ENCODE data around the gene GPR32. TPM values are rescaled to one million over a fixed set of nuclear protein-coding genes. Genes with fewer than 3 reads are reported as not detected.

Gene GPR32
- total and polyA plus RNA-seq, 2 of the 8 experiments (the other 6 are each of a cell fraction or from before 2014, with no cell fraction given): not detected

DNA sequence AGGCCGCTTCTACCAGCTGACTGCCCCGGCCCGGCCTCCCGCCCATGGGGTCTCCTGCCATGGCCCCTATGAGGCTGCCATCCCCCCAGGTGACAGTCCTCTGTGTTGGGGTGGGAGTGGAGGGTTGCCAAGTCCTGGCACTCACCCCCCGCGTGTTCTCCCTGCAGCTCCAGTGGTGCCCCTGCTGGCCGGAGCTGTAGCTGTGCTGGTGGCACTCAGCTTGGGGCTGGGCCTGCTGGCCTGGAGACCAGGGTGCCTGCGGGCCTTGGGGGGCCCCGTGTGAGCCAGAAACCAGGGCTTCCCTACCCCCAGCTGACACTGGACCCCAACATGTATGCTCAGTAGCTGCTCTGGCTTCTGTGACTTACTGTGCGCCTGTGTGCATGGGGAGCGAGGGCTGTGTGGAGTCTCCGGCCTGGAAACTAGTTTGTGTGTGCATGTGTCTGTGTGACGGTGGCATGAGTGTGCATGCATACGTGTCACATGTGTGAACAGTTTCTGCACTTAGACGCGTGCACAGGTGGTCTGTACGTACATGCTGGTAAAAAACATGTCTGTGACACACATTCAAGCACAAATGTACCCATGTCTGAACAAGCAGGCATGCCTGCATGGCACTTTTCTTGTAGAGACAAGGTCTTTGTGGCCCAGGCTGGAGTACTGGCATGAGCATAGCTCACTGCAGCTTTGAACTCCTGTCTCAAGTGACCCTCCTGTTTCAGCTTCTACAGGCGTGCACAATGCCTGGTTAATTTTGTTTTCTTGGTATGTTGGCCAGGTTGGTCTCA lies 24.8 kb downstream of the GPR32 start:
- H3K27ac ChIP-seq (ENCODE audit: low read depth, low read length): peak overlapping the region; percentile 56
- peaks cover 0 to 14% (median 6%) of the 10 kb centered on the region in 4 experiments; a peak in 5 of 7 replicates for H3K4me1 ChIP-seq (replicated peaks in 1 of 4; ENCODE audit: control insufficient read depth in 3 of 4, insufficient read depth in 4 of 4, low read length in 3 of 4)
- FAIRE-seq (no peak), DNase-seq (ENCODE audit: low read depth in 1 of 2, low spot score in 2 of 2) (peak in 1 of 2 experiments; percentile 79)
- no peak overlapping the region for H2BK120ac ChIP-seq (replicated peaks; ENCODE audit: low read depth, low read length)
- no peak overlapping the region for H2AK5ac ChIP-seq (ENCODE audit: low read depth, low read length)
- no peak overlapping the region for H3K18ac ChIP-seq (ENCODE audit: extremely low read depth, low read length)
- peaks cover 39 to 41% of the 10 kb centered on the region in 2 experiments for H4K20me1 ChIP-seq (replicated peaks in 1 of 2; ENCODE audit: control insufficient read depth in 1 of 2, insufficient read depth in 2 of 2, low read length in 2 of 2)
- H2BK5ac ChIP-seq (ENCODE audit: low read depth, low read length): no peak overlapping the region
- H3K14ac ChIP-seq (ENCODE audit: insufficient read length): no peak overlapping the region
- no peak overlapping the region for H3K4me3 ChIP-seq (ENCODE audit: extremely low read depth in 1 of 4, insufficient read depth in 2 of 4, low read depth in 3 of 4, low read length in 4 of 4)
- no peak overlapping the region for H2BK15ac ChIP-seq (ENCODE audit: low read length)
- peaks cover 1% of the 10 kb centered on the region; the same call in 1 of the 2 replicates for H3K79me1 ChIP-seq (ENCODE audit: low read depth, low read length)
- H3K4ac ChIP-seq (replicated peaks; ENCODE audit: insufficient read length, low read depth, low read length): peak overlapping the region; percentile 12
- POLR2A ChIA-PET (ENCODE audit: partially characterized antibody): interaction anchor here (0.6 to 15.0 kb wide), 38 partner anchors 7 to 401 kb away, joined by 3 to 275 read pairs (median 4); partner anchors contain the start of genes CLEC11A, KLK1, KLK3 and KLK4
- H3K79me2 ChIP-seq (ENCODE audit: control insufficient read depth in 1 of 2, insufficient read depth in 2 of 2, low read length in 2 of 2): peaks cover 0 to 7% of the 10 kb centered on the region in 2 experiments; a peak in 1 of 4 replicates
- no peak overlapping the region for H3K56ac ChIP-seq (replicated peaks; ENCODE audit: insufficient read length, low read depth, low read length)
- peaks cover 17 to 40% (median 31%) of the 10 kb centered on the region in 4 experiments; a peak in 7 of 8 replicates for H3K36me3 ChIP-seq (ENCODE audit: control insufficient read depth in 2 of 4, insufficient read depth in 4 of 4, low read length in 3 of 4)
- no peaks in the 10 kb centered on the region for H3K9me3 ChIP-seq (ENCODE audit: insufficient read depth in 2 of 2, low read depth in 1 of 2, low read length in 1 of 2)
- no peak overlapping the region for H3K9ac ChIP-seq (replicated peaks in 1 of 4; ENCODE audit: extremely low read depth in 1 of 4, low read depth in 3 of 4, low read length in 3 of 4)
- H2BK12ac ChIP-seq (ENCODE audit: low read depth, low read length): no peak overlapping the region
- no peak overlapping the region for H4K8ac ChIP-seq (ENCODE audit: extremely low read depth, insufficient read depth, low read length)
- no peak overlapping the region; the same call in 1 of the 2 replicates for H2BK20ac ChIP-seq (ENCODE audit: low read length)
- peak overlapping the region in 1 of 2 experiments; percentile 5; a peak in 1 of 4 replicates for H3K4me2 ChIP-seq (ENCODE audit: insufficient read depth in 1 of 2, low read depth in 2 of 2, low read length in 2 of 2)
- no peaks in the 10 kb centered on the region; the same call in 1 of the 2 replicates for H3K23me2 ChIP-seq (ENCODE audit: low read depth, low read length)
- H2AFZ ChIP-seq (ENCODE audit: low read length): no peak overlapping the region
- H3K27me3 ChIP-seq (replicated peaks in 1 of 4; ENCODE audit: control insufficient read depth in 3 of 4, extremely low read depth in 1 of 4, insufficient read depth in 3 of 4, low read length in 3 of 4): no peaks in the 10 kb centered on the region; a peak in 1 of 7 replicates
- CTCF ChIA-PET (ENCODE audit: partially characterized antibody): interaction anchor here (0.8 to 2.3 kb wide), 10 partner anchors 11 to 411 kb away, joined by 3 to 15 read pairs (median 4); partner anchors contain the start of gene POLD1
- no peak overlapping the region for H4K91ac ChIP-seq (replicated peaks; ENCODE audit: insufficient read length, low read length)
- no peak overlapping the region for H4K5ac ChIP-seq (ENCODE audit: insufficient read length, low read depth, low read length)
- 70% methylated on average over 14 of the region's 18 CpGs; no CpG with 5 or more reads in 1 of the 2 experiments for WGBS, 2 experiments (ENCODE audit: extremely low coverage in 1 of 2, insufficient coverage in 1 of 2, insufficient read length in 1 of 2, insufficient replicate concordance in 2 of 2, low coverage in 1 of 2, low lambda C conversion rate in 2 of 2, missing lambda C conversion rate in 1 of 2)
- no peak overlapping the region for H3K23ac ChIP-seq (ENCODE audit: insufficient read length)
- no peak for TF ChIP-seq BRCA1 (IDR thresholded peaks at IDR 0.05; ENCODE audit: low read depth, low read length)
